GM13976 (cell line): Measurements from ENCODE around the gene FDXR.

Experiments
- DNase-seq: peaks from one replicate; pipeline ENCODE4 v3.0.0; 2012; ENCODE audit warnings: low spot score
- CTCF ChIP-seq: IDR thresholded peaks from 2 replicates; pipeline ENCODE4 v1.5.1; 2012; ENCODE audit warnings: borderline replicate concordance, mild to moderate bottlenecking; ENCODE audit not compliant: insufficient read depth; ENCODE audit errors: extremely low read depth, missing control alignments, control extremely low read depth
- in situ Hi-C: fragments of 300-500 bp; cut with MboI; formaldehyde crosslinking; loops from one replicate; pipeline ENCODE4 v1.12.0; 2022; ENCODE audit warnings: low sequenced_read_pairs, mixed read lengths, inconsistent platforms; ENCODE audit not compliant: unreplicated experiment

FDXR gene

DNA sequence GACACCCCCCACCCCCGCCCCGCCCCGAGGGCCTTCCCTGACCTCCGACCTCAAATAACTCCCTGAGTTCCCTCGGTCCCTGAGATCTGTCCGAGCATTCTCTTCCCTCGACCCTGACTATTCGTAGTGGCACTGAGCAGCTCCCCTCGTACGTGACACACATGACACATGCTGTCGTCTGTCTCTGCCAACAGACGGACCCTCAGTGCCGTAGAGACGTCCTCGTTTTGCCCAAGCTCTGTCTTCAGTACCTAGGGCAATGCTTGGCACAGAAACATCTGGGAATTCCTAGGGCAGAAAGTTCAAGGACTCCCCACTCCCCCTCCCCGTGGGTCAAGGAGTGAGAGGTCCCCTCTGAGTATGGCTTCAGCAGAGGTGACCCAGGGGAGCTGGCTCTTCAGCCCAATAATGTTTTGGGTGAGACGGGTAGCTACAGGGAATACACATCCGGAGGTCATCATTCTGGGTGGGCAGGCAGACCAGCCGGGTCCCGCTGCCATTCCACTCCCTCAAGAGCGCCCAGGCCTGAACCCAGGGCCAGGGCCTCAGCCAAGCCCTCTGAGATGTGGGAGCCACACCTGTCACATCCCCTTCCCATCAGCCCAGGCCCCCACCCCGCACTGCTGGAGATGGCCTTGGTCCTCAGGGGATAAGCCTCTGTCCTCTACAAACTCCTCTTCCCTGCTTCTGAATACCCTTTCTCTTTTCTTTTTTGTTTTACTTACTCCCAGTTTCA is 21.3 kb upstream of the FDXR start:
- DNase-seq = no peak
- in situ Hi-C loops = no loop called here
- no peak for TF ChIP-seq CTCF

- DNase-seq = no peak
- TF ChIP-seq CTCF = no peak
- in situ Hi-C loops = no loop called here
These were observed 20.4 kb upstream of the FDXR start, which contains the start of gene FADS6 for GRCh38 chr17:74892974-74893911. TSS of gene FADS6 (minus strand) at chr17:74893633. CDS start at chr17:74893595, 38 bp downstream.

DNA sequence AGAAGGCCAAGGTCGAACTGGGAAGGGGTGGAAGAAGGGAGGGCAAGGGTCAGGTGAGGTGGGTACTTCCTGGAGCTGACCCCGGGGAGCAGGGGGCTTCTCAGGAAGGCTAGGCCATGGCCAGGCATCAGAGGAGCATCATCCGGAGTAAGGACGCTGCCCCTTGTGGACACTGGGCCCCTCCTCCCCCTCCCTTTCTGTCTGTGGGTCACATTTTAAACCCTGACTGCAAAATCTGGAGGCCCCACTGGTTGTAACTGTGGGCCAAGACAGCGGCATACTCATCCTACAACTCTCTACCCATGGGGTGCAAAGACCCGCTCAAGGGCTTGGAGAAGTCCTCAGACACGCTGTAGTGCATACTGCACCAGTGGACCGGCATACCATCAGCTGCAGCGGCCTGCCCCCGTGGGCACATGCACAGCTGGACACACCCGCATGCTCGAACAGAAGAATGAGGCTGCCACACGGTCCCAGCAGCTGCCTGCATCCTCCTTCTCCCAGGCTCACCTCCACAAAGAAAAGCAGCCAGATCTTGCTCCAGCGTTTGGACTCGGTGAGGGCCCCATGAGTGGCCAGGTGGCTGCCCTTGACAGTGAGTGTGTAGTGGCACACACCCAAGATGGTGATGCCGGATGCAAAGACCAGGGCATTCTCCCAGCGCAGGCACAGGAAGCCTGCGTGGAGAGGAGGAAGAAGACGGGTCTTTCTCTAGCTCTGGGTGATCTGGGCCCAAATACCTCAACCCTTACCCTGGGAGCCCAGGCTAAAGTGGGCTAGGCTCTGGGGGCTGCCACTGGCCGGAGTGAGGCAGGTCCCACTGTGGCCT is 19.4 kb upstream of the FDXR start:
- no peak for DNase-seq
- no peak for TF ChIP-seq CTCF
- in situ Hi-C loops = no loop called here

GRCh38 chr17:74890554-74890953 is 17.8 kb upstream of the FDXR start:
- in situ Hi-C loops = no loop called here
- no peak for TF ChIP-seq CTCF
- DNase-seq = no peak

- in situ Hi-C loops = no loop called here
- no peak for TF ChIP-seq CTCF
These were observed 15.7 kb upstream of the FDXR start for GRCh38 chr17:74888469-74888868.

GRCh38 chr17:74883241-74883745 is 10.5 kb upstream of the FDXR start:
- in situ Hi-C loops = no loop called here
- no peak for TF ChIP-seq CTCF
- no peak for DNase-seq

More at GRCh38 chr17:74888469-74888868, 15.7 kb upstream of the FDXR start:
- DNase-seq = no peak
